DND-41 (cell line): ENCODE measurements around the gene ZSCAN22.

Experiments used
- EZH2 ChIP-seq: IDR thresholded peaks from 3 replicates; pipeline ENCODE4 v1.6.1; 2012; ENCODE audit warnings: borderline replicate concordance, low read depth, mild to moderate bottlenecking, moderate library complexity, low read length, inconsistent platforms; ENCODE audit not compliant: severe bottlenecking
- TF ChIP-seq, protein P1 (sequence below): IDR thresholded peaks from 2 replicates; pipeline ENCODE4 v1.5.1; 2012; ENCODE audit warnings: borderline replicate concordance, low read length, moderate library complexity, mild to moderate bottlenecking; ENCODE audit not compliant: poor library complexity, severe bottlenecking; ENCODE audit errors: extremely low read depth

DNA sequence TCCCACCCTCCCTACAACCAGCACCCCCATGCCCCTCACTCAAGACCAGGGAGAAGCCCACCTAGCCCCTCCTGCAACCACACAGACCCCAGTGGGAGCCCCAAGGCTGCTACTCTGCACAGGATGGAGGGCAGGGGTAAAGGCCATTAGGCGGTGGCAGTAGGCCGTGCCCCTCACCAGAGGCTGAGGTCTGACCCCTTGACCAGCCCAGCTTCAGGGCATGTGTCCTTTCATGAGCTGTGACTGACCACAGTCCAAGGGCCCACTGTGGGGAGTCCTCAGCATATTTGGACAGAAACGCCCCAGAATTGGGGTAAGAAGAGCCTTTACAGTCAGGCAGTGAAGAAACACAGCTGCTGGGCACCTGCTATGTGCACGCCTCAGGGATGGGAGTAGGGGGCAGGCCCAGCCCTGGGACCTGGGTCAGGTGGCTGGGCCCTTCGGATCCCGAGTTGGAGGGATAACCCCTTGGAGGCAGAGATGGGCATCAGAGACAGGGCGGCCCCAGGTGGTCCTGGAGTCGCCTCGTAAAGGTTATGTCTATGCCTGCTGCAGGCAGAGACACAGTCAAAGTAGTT lies 58.6 kb downstream of the ZSCAN22 start:
- TF ChIP-seq, protein P1, sequence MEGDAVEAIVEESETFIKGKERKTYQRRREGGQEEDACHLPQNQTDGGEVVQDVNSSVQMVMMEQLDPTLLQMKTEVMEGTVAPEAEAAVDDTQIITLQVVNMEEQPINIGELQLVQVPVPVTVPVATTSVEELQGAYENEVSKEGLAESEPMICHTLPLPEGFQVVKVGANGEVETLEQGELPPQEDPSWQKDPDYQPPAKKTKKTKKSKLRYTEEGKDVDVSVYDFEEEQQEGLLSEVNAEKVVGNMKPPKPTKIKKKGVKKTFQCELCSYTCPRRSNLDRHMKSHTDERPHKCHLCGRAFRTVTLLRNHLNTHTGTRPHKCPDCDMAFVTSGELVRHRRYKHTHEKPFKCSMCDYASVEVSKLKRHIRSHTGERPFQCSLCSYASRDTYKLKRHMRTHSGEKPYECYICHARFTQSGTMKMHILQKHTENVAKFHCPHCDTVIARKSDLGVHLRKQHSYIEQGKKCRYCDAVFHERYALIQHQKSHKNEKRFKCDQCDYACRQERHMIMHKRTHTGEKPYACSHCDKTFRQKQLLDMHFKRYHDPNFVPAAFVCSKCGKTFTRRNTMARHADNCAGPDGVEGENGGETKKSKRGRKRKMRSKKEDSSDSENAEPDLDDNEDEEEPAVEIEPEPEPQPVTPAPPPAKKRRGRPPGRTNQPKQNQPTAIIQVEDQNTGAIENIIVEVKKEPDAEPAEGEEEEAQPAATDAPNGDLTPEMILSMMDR: no peak
- no peak for TF ChIP-seq EZH2
